ENCODE measurements around the gene INPP5D. TPM values are rescaled to one million over a fixed set of nuclear protein-coding genes. Genes with fewer than 3 reads are reported as not detected.

The INPP5D gene
- total and polyA plus RNA-seq, 2 of the 13 experiments (the other 11 are each of a cell fraction or from before 2014, with no cell fraction given): 16.7 to 18.0 TPM

GRCh38 chr2:233042549-233042948 is 17.6 kb upstream of the INPP5D start:
- no peaks in the 10 kb centered on the region for H3K9me3 ChIP-seq (ENCODE audit: low read length)
- in situ Hi-C loops (cut with HindIII; ENCODE audit: extremely low pct_ligation_motif_present, low pct_unique_long_range_greater_than_20kb): no loop called here
- H3K4me1 ChIP-seq (ENCODE audit: insufficient read depth, low read length): 0 out of 2 replicates have a peak, but pooled peaks cover 7% of the 10 kb centered on the region
- no peak overlapping the region for H3K27ac ChIP-seq (ENCODE audit: extremely low read length, insufficient read depth, low read length)
- H4K20me1 ChIP-seq (ENCODE audit: insufficient read depth, low read length): no peaks in the 10 kb centered on the region
- intact Hi-C loops (cut with micrococcal nuclease; ENCODE audit: unreplicated experiment): no loop called here
- DNase-seq (ENCODE audit: low spot score) (no peak), ATAC-seq (no peak), FAIRE-seq (no peak)
- peaks cover 5 to 63% of the 10 kb centered on the region in 2 experiments; a peak in 4 of 5 replicates for H3K27me3 ChIP-seq (ENCODE audit: control insufficient read depth in 1 of 2, insufficient read depth in 2 of 2, low read length in 2 of 2)
- WGBS (ENCODE audit: low lambda C conversion rate): 59% methylated on average over 9 of the region's 9 CpGs
- H2AFZ ChIP-seq (ENCODE audit: low read length): no peak overlapping the region
- no peak overlapping the region for H3K4me3 ChIP-seq (replicated peaks in 1 of 3; ENCODE audit: insufficient read depth in 1 of 3, low read depth in 2 of 3, low read length in 3 of 3)
- no peaks in the 10 kb centered on the region for H3K79me2 ChIP-seq (ENCODE audit: insufficient read depth, low read length)
- H3K36me3 ChIP-seq (replicated peaks in 1 of 2; ENCODE audit: control insufficient read depth in 1 of 2, insufficient read depth in 2 of 2, low read length in 2 of 2): no peaks in the 10 kb centered on the region
- H3K4me2 ChIP-seq (ENCODE audit: low read depth, low read length): no peak overlapping the region
- BruUV-seq (replicated peaks): no TSS peak
- POLR2A ChIA-PET: no interaction called here
- TF ChIP-seq ZFP36L1 (CRISPR knock-in tag; IDR thresholded peaks at IDR 0.05) (no peak), SMAD9 (CRISPR knock-in tag; IDR thresholded peaks at IDR 0.05) (no peak), FOXM1 (CRISPR knock-in tag; IDR thresholded peaks at IDR 0.05) (no peak), ISX (CRISPR knock-in tag; conservative IDR thresholded peaks at IDR 0.05) (no peak), JUND (CRISPR knock-in tag; IDR thresholded peaks at IDR 0.05) (no peak), MATR3 (CRISPR knock-in tag; IDR thresholded peaks at IDR 0.05) (no peak), REPIN1 (CRISPR knock-in tag; IDR thresholded peaks at IDR 0.05; ENCODE audit: borderline replicate concordance, low read depth) (no peak), PHF21A (CRISPR knock-in tag; IDR thresholded peaks at IDR 0.05) (no peak)
- no peak overlapping the region for H3K9ac ChIP-seq (ENCODE audit: insufficient read depth, low read depth, low read length)
- CTCF ChIA-PET (ENCODE audit: low intra/inter-chr PET ratio, low total read pairs): no interaction called here

- Histone ChIP-seq H4K20me1 (ENCODE audit: insufficient read depth, low read length) (no peaks in the 10 kb centered on the region), H3K36me3 (replicated peaks in 1 of 2; ENCODE audit: control insufficient read depth in 1 of 2, insufficient read depth in 2 of 2, low read length in 2 of 2) (no peaks in the 10 kb centered on the region), H2AFZ (ENCODE audit: low read length) (no peak overlapping the region), H3K9me3 (ENCODE audit: low read length) (no peaks in the 10 kb centered on the region), H3K9ac (ENCODE audit: insufficient read depth, low read depth, low read length) (no peak overlapping the region), H3K4me2 (ENCODE audit: low read depth, low read length) (no peak overlapping the region), H3K79me2 (ENCODE audit: insufficient read depth, low read length) (no peaks in the 10 kb centered on the region), H3K27ac (ENCODE audit: extremely low read length, insufficient read depth, low read length) (no peak overlapping the region), H3K4me3 (replicated peaks in 1 of 3; ENCODE audit: insufficient read depth in 1 of 3, low read depth in 2 of 3, low read length in 3 of 3) (no peak overlapping the region), H3K4me1 (ENCODE audit: insufficient read depth, low read length) (0 out of 2 replicates have a peak, but pooled peaks cover 7% of the 10 kb centered on the region), H3K27me3 (ENCODE audit: control insufficient read depth in 1 of 2, insufficient read depth in 2 of 2, low read length in 2 of 2) (peaks cover 8 to 81% of the 10 kb centered on the region in 2 experiments; a peak in 4 of 5 replicates)
- intact Hi-C loops (cut with micrococcal nuclease; ENCODE audit: unreplicated experiment): loop anchor here (5.0 kb wide), 1 partner anchor 517 kb away; no protein-coding TSS in a partner anchor
- in situ Hi-C loops (cut with HindIII; ENCODE audit: extremely low pct_ligation_motif_present, low pct_unique_long_range_greater_than_20kb): no loop called here
- FAIRE-seq: no peak
- no TSS peak for BruUV-seq (replicated peaks)
- POLR2A ChIA-PET: interaction anchor here (0.9 kb wide), 1 partner anchor 13 kb away, joined by 3 read pairs; the partner anchor contains the start of gene NEU2
- no peak for DNase-seq (ENCODE audit: low spot score)
- WGBS (ENCODE audit: low lambda C conversion rate): 21% methylated on average over 9 of the region's 9 CpGs
- ATAC-seq: no peak
- CTCF ChIA-PET (ENCODE audit: low intra/inter-chr PET ratio, low total read pairs): no interaction called here
- TF ChIP-seq CHCHD3 (CRISPR knock-in tag; IDR thresholded peaks at IDR 0.05): no peak
- no peak for TF ChIP-seq ZNF367 (CRISPR knock-in tag; IDR thresholded peaks at IDR 0.05; ENCODE audit: borderline replicate concordance)
- no peak for TF ChIP-seq PLSCR1 (CRISPR knock-in tag; IDR thresholded peaks at IDR 0.05; ENCODE audit: borderline replicate concordance)
- no peak for TF ChIP-seq DNMT3B (CRISPR knock-in tag; conservative IDR thresholded peaks at IDR 0.05)
- no peak for TF ChIP-seq TSC22D2 (CRISPR knock-in tag; IDR thresholded peaks at IDR 0.05; ENCODE audit: borderline replicate concordance)
- TF ChIP-seq ZNF597 (CRISPR knock-in tag; IDR thresholded peaks at IDR 0.05): no peak
- no peak for TF ChIP-seq SAFB2 (CRISPR knock-in tag; IDR thresholded peaks at IDR 0.05; ENCODE audit: borderline replicate concordance, low read depth)
- no peak for TF ChIP-seq KLF13 (CRISPR knock-in tag; IDR thresholded peaks at IDR 0.05)
- TF ChIP-seq ZNF737 (CRISPR knock-in tag; IDR thresholded peaks at IDR 0.05; ENCODE audit: borderline replicate concordance): no peak
- TF ChIP-seq NR0B2 (CRISPR knock-in tag; IDR thresholded peaks at IDR 0.05): no peak
Measured at GRCh38 chr2:233044974-233045605, 15.1 kb upstream of the INPP5D start.
